Endothelial cell of umbilical vein (primary cell): ENCODE data around the gene ATP6V1G1. TPM values are rescaled to one million over a fixed set of nuclear protein-coding genes. Genes with fewer than 3 reads are reported as not detected.

Source experiments
- BruUV-seq: library from RNA; stranded (reverse); fragments of 400-500 nt; replicated peaks from 2 replicates; lab custom pipeline; 2021; lab: Mats Ljungman, UMichigan
- CTCF ChIA-PET: fragments of 300-600, 350-600 bp; sonication (Branson Sonifier 250); formaldehyde crosslinking; loops from one replicate; lab custom pipeline; 2021; ENCODE audit warnings: antibody characterized with exemption, inconsistent platforms; lab: Charles Lee
- POLR2A ChIA-PET: fragments of 300-600, 350-600 bp; sonication (Branson Sonifier 250); formaldehyde crosslinking; loops from one replicate; lab custom pipeline; 2021; ENCODE audit warnings: antibody characterized with exemption, inconsistent platforms; lab: Charles Lee
- DNase-seq: peaks from one replicate; pipeline ENCODE4 v3.0.0-alpha.2; 2011; ENCODE audit warnings: low read depth, low spot score
- FAIRE-seq: peaks from 2 replicates; lab custom pipeline; 2011; peaks lifted over from hg19 to GRCh38; lab: Jason Lieb, UNC
- H2AFZ ChIP-seq: 2 replicates; pipeline ENCODE4 v1.6.0; 2012; ENCODE audit warnings: low read depth, low read length, control low read depth, inconsistent platforms
- H3K27ac ChIP-seq: 2 replicates; pipeline ENCODE4 v1.5.1; 2011; ENCODE audit warnings: low read depth, mild to moderate bottlenecking, control low read depth, low read length, moderate library complexity; ENCODE audit not compliant: insufficient read depth
- H3K27me3 ChIP-seq, 2 experiments: 2 replicates each; pipeline versions ENCODE4 v1.6.0 to v1.6.1; 2011; ENCODE audit warnings: low read length in 2 of 2, mixed read lengths in 1 of 2; ENCODE audit not compliant: control insufficient read depth in 2 of 2, insufficient read depth in 2 of 2
- H3K36me3 ChIP-seq, 2 experiments: 2 replicates in 1 of 2; 3 replicates in 1 of 2; pipeline ENCODE4 v1.5.1; 2011; ENCODE audit warnings: low read length in 2 of 2, mild to moderate bottlenecking in 1 of 2, moderate library complexity in 1 of 2; ENCODE audit not compliant: control insufficient read depth in 2 of 2, insufficient read depth in 2 of 2; ENCODE audit errors: extremely low read depth in 1 of 2
- H3K4me1 ChIP-seq: 3 replicates; pipeline ENCODE4 v1.5.1; 2011; ENCODE audit warnings: mild to moderate bottlenecking, low read length; ENCODE audit not compliant: control insufficient read depth, insufficient read depth; ENCODE audit errors: extremely low read depth
- H3K4me2 ChIP-seq: 2 replicates; pipeline ENCODE4 v1.6.1; 2011; ENCODE audit warnings: low read length, control low read depth, mixed read lengths; ENCODE audit not compliant: insufficient read depth
- H3K4me3 ChIP-seq, 3 experiments: fragments of 200-600 bp in 1 of 3; sonication (generic), shearing (Covaris generic) in 1 of 3; replicated peaks in 1 of 3; 2 replicates each; pipeline ENCODE4 v1.5.1; 2011 to 2016; ENCODE audit warnings: control low read depth in 3 of 3, low read length in 3 of 3, mild to moderate bottlenecking in 2 of 3, inconsistent platforms in 1 of 3, low read depth in 1 of 3, moderate library complexity in 1 of 3; ENCODE audit not compliant: insufficient read depth in 1 of 3
- H3K79me2 ChIP-seq: 2 replicates; pipeline ENCODE4 v1.6.0; 2012; ENCODE audit warnings: low read length, inconsistent platforms; ENCODE audit not compliant: control insufficient read depth, insufficient read depth
- H3K9ac ChIP-seq: replicated peaks from 2 replicates; pipeline ENCODE3; 2011; ENCODE audit warnings: low read length, control low read depth; ENCODE audit not compliant: insufficient read depth; ENCODE audit errors: extremely low read depth
- H3K9me1 ChIP-seq: replicated peaks from 3 replicates; pipeline ENCODE4 v1.6.0; 2011; ENCODE audit warnings: mild to moderate bottlenecking, low read length; ENCODE audit not compliant: control insufficient read depth, insufficient read depth; ENCODE audit errors: extremely low read depth
- H3K9me3 ChIP-seq: replicated peaks from 2 replicates; pipeline ENCODE4 v1.5.1; 2012; ENCODE audit warnings: low read length, inconsistent platforms; ENCODE audit not compliant: control insufficient read depth, insufficient read depth
- H4K20me1 ChIP-seq: replicated peaks from 2 replicates; pipeline ENCODE3; 2011; ENCODE audit warnings: mild to moderate bottlenecking, low read length; ENCODE audit not compliant: control insufficient read depth, insufficient read depth; ENCODE audit errors: extremely low read depth
- CTCF ChIP-seq, 2 donors: IDR thresholded peaks; 1 replicate in 1 of 2; 2 replicates in 1 of 2; pipeline ENCODE4 v1.5.1; 2011; ENCODE audit warnings: low read length in 2 of 2, mild to moderate bottlenecking in 2 of 2, moderate library complexity in 2 of 2, control low read depth in 1 of 2, inconsistent platforms in 1 of 2, low read depth in 1 of 2; ENCODE audit not compliant: insufficient read depth in 1 of 2; ENCODE audit errors: extremely low read depth in 1 of 2
- EZH2 ChIP-seq: IDR thresholded peaks from 2 replicates; pipeline ENCODE4 v1.6.1; 2012; ENCODE audit warnings: borderline replicate concordance, low read depth, mild to moderate bottlenecking, moderate library complexity, low read length, inconsistent platforms; ENCODE audit not compliant: severe bottlenecking
- FOS ChIP-seq: IDR thresholded peaks from 2 replicates; pipeline ENCODE4 v1.6.1; 2011; ENCODE audit warnings: mild to moderate bottlenecking, low read length, moderate library complexity, borderline replicate concordance; ENCODE audit not compliant: insufficient read depth
- GATA2 ChIP-seq: IDR thresholded peaks from 2 replicates; pipeline ENCODE4 v1.7.0; 2011; ENCODE audit warnings: low read depth, mild to moderate bottlenecking, moderate library complexity, mixed read lengths, low read length; ENCODE audit not compliant: insufficient read length, insufficient read depth
- JUN ChIP-seq: IDR thresholded peaks from 2 replicates; pipeline ENCODE4 v1.6.1; 2011; ENCODE audit warnings: borderline replicate concordance, low read depth; ENCODE audit not compliant: insufficient read length, insufficient read depth
- MAX ChIP-seq: IDR thresholded peaks from 2 replicates; pipeline ENCODE4 v1.6.1; 2011; ENCODE audit not compliant: insufficient read depth, insufficient read length
- MYC ChIP-seq: IDR thresholded peaks from one replicate; pipeline ENCODE4 v1.6.1; 2011; ENCODE audit warnings: mild to moderate bottlenecking, low read depth, low read length
- POLR2A ChIP-seq: IDR thresholded peaks from 2 replicates; pipeline ENCODE4 v1.6.1; 2012; ENCODE audit warnings: low read depth, mild to moderate bottlenecking, control low read depth, low read length
- POLR2AphosphoS5 ChIP-seq: IDR thresholded peaks from 2 replicates; pipeline ENCODE4 v1.6.1; 2012; ENCODE audit warnings: low read depth, mild to moderate bottlenecking, control low read depth, low read length, moderate library complexity; ENCODE audit not compliant: insufficient read depth
- dilution Hi-C: fragments of 300-500 bp; cut with MboI; formaldehyde crosslinking; loops from one replicate; pipeline ENCODE4 v1.15.0; 2019; ENCODE audit warnings: low sequenced_read_pairs; ENCODE audit not compliant: extremely low pct_ligation_motif_present
- intact Hi-C: fragments of 100-400 bp; cut with micrococcal nuclease; formaldehyde crosslinking; loops from one replicate; pipeline ENCODE4 v1.10.0; 2022
- polyA plus RNA-seq, 4 experiments: library from polyadenylated mRNA; depleted of rRNA in 3 of 4; stranded (reverse) in 3 of 4; unstranded in 1 of 4; fragments of >200 nt; gene quantifications; 2 replicates each; pipeline versions ENCODE4 v1.2.1 to v1.2.3, GENCODE V29; 2011 to 2012; ENCODE audit warnings: missing spikeins in 1 of 4
- total RNA-seq: library from RNA; stranded (reverse); gene quantifications from 2 replicates; pipeline ENCODE4 v1.2.3, GENCODE V29; 2021

Gene ATP6V1G1
- total and polyA plus RNA-seq, 2 donors (not counting 3 experiments of a cell fraction or from before 2014, with no cell fraction given) = 78.9 to 96.9 TPM

GRCh38 chr9:114546851-114547250, 40.7 kb upstream of the ATP6V1G1 start:
- intact Hi-C loops (no loop called here), dilution Hi-C loops (no loop called here)
- no peak for FAIRE-seq
- Histone ChIP-seq H3K4me2 (no peak overlapping the region), H3K27me3 (no peaks in the 10 kb centered on the region), H3K4me3 (no peak overlapping the region), H2AFZ (no peak overlapping the region), H3K4me1 (no peaks in the 10 kb centered on the region), H3K9me3 (no peaks in the 10 kb centered on the region), H3K9me1 (no peaks in the 10 kb centered on the region), H3K79me2 (no peaks in the 10 kb centered on the region), H3K9ac (no peak overlapping the region), H4K20me1 (no peaks in the 10 kb centered on the region), H3K27ac (no peak overlapping the region), H3K36me3 (no peaks in the 10 kb centered on the region)
- DNase-seq = peak; percentile 17
- TF ChIP-seq JUN (no peak), FOS (peak; percentile 29)
- CTCF ChIA-PET = interaction anchor here (1.2 to 1.7 kb wide), 4 partner anchors 9 to 141 kb away, joined by 3 to 5 read pairs (median 4); partner anchors contain the start of gene ATP6V1G1
- BruUV-seq = no TSS peak
- POLR2A ChIA-PET = no interaction called here

- no peak for TF ChIP-seq MYC
- no peak for TF ChIP-seq CTCF (IDR thresholded peaks at IDR 0.05; ENCODE audit: extremely low read depth in 1 of 2, insufficient read depth in 1 of 2, low read depth in 1 of 2, low read length in 2 of 2)
- TF ChIP-seq JUN = no peak
- TF ChIP-seq POLR2AphosphoS5 = no peak
- no peak for TF ChIP-seq MAX
- TF ChIP-seq EZH2 = no peak
- TF ChIP-seq FOS = no peak
- no peak for TF ChIP-seq GATA2
- TF ChIP-seq POLR2A = no peak
- Histone ChIP-seq H3K9me3 (no peaks in the 10 kb centered on the region), H3K4me2 (no peak overlapping the region), H3K9ac (no peak overlapping the region), H3K27me3 (no peaks in the 10 kb centered on the region), H3K27ac (no peak overlapping the region), H3K4me1 (peaks cover 4% of the 10 kb centered on the region), H2AFZ (no peak overlapping the region), H3K4me3 (no peak overlapping the region), H3K36me3 (no peaks in the 10 kb centered on the region), H4K20me1 (no peaks in the 10 kb centered on the region), H3K9me1 (no peaks in the 10 kb centered on the region), H3K79me2 (no peaks in the 10 kb centered on the region)
- POLR2A ChIA-PET = no interaction called here
- intact Hi-C loops = no loop called here
- dilution Hi-C loops = no loop called here
- DNase-seq (no peak), FAIRE-seq (no peak)
- no TSS peak for BruUV-seq
- CTCF ChIA-PET = interaction anchor here (0.9 to 1.4 kb wide), 2 partner anchors 14 to 45 kb away, joined by 3 read pairs; no protein-coding TSS in a partner anchor
These were observed 37.8 kb upstream of the ATP6V1G1 start for GRCh38 chr9:114549697-114550330.
